HepG2 (cell line): Measurements from ENCODE around the gene POLQ. TPM values are rescaled to one million over a fixed set of nuclear protein-coding genes. Genes with fewer than 3 reads are reported as not detected.

Experiments
- ATAC-seq: fragments of 200-7000 bp; cut with Tn5 transposase; 3 replicates; pipeline ENCODE4 v1.9.1; 2020; ENCODE audit warnings: mild to moderate bottlenecking, moderate library complexity
- BruUV-seq: library from RNA; stranded (reverse); fragments of 400-500 nt; replicated peaks from 2 replicates; lab custom pipeline; 2021; lab: Mats Ljungman, UMichigan
- CTCF ChIA-PET: fragments of 300-600 bp; formaldehyde crosslinking; extraction: SDS; loops from one replicate; lab custom pipeline; 2021; ENCODE audit warnings: low total read pairs, inconsistent platforms, low intra/inter-chr PET ratio; lab: Yijun Ruan, JAX
- POLR2A ChIA-PET: fragments of 350-600 bp; sonication (Branson Sonifier 250); formaldehyde crosslinking; loops from one replicate; lab custom pipeline; 2020; ENCODE audit warnings: antibody characterized with exemption, inconsistent platforms; lab: Yijun Ruan, JAX
- DNase-seq: peaks from one replicate; pipeline ENCODE4 v3.0.0-alpha.2; 2015; ENCODE audit warnings: low spot score
- FAIRE-seq: peaks from 3 replicates; lab custom pipeline; 2011; peaks lifted over from hg19 to GRCh38; lab: Jason Lieb, UNC
- H2AFZ ChIP-seq: one replicate; pipeline ENCODE4 v1.6.1; 2011; ENCODE audit warnings: low read length, inconsistent platforms
- H3K27ac ChIP-seq: fragments of 300-600 bp; 3 replicates; pipeline ENCODE4 v1.8.0; 2011; ENCODE audit warnings: mixed run types, mild to moderate bottlenecking, mixed read lengths, low read length, inconsistent platforms; ENCODE audit not compliant: insufficient read depth; ENCODE audit errors: extremely low read length
- H3K27me3 ChIP-seq, 2 experiments: fragments of 200-600 bp in 1 of 2; 2 replicates in 1 of 2; 3 replicates in 1 of 2; pipeline versions ENCODE4 v1.6.0 to v1.8.0; 2011; ENCODE audit warnings: low read length in 2 of 2, mild to moderate bottlenecking in 2 of 2, moderate library complexity in 2 of 2, inconsistent platforms in 1 of 2; ENCODE audit not compliant: insufficient read depth in 2 of 2, control insufficient read depth in 1 of 2
- H3K36me3 ChIP-seq, 2 experiments: fragments of 200-600 bp in 1 of 2; replicated peaks in 1 of 2; 2 replicates in 1 of 2; 3 replicates in 1 of 2; pipeline versions ENCODE4 v1.5.1 to v1.8.0; 2011; ENCODE audit warnings: low read length in 2 of 2, inconsistent platforms in 1 of 2; ENCODE audit not compliant: insufficient read depth in 2 of 2, control insufficient read depth in 1 of 2
- H3K4me1 ChIP-seq: 2 replicates; pipeline ENCODE4 v1.5.1; 2012; ENCODE audit warnings: low read length, inconsistent platforms; ENCODE audit not compliant: insufficient read depth
- H3K4me2 ChIP-seq: 2 replicates; pipeline ENCODE4 v1.6.0; 2011; ENCODE audit warnings: low read depth, low read length, inconsistent platforms
- H3K4me3 ChIP-seq, 3 experiments: fragments of 200-600 bp in 1 of 3; sonication (generic), shearing (Covaris generic) in 1 of 3; replicated peaks in 1 of 3; 2 replicates each; pipeline ENCODE4 v1.5.1; 2011 to 2016; ENCODE audit warnings: low read length in 3 of 3, inconsistent platforms in 2 of 3, low read depth in 2 of 3, mild to moderate bottlenecking in 2 of 3, control low read depth in 1 of 3, mixed read lengths in 1 of 3; ENCODE audit not compliant: insufficient read depth in 1 of 3
- H3K79me2 ChIP-seq: one replicate; pipeline ENCODE4 v1.6.1; 2011; ENCODE audit warnings: low read length, inconsistent platforms; ENCODE audit not compliant: insufficient read depth
- H3K9ac ChIP-seq: 2 replicates; pipeline ENCODE4 v1.6.0; 2011; ENCODE audit warnings: mild to moderate bottlenecking, low read depth, low read length, inconsistent platforms; ENCODE audit not compliant: insufficient read depth
- H3K9me3 ChIP-seq: 2 replicates; pipeline ENCODE4 v1.5.1; 2012; ENCODE audit warnings: mild to moderate bottlenecking, low read length
- H4K20me1 ChIP-seq: 2 replicates; pipeline ENCODE4 v1.6.0; 2011; ENCODE audit warnings: inconsistent platforms, mild to moderate bottlenecking, low read length, moderate library complexity; ENCODE audit not compliant: insufficient read depth
- GTF2F1 ChIP-seq: fragments of 150-350 bp; IDR thresholded peaks from 2 replicates; pipeline ENCODE4 v1.6.1; 2014; ENCODE audit warnings: low read length
- MAF1 ChIP-seq: sonication (generic); formaldehyde crosslinking; IDR thresholded peaks from 2 replicates; pipeline ENCODE4 v1.5.0; 2020; ENCODE audit warnings: missing genetic modification reagents, borderline replicate concordance
- MED8 ChIP-seq: sonication (generic); formaldehyde crosslinking; IDR thresholded peaks from 2 replicates; pipeline ENCODE4 v1.8.1; 2023; ENCODE audit warnings: mild to moderate bottlenecking, missing genetic modification reagents; ENCODE audit not compliant: insufficient replicate concordance
- MEIS2 ChIP-seq: sonication (generic); formaldehyde crosslinking; IDR thresholded peaks from 2 replicates; pipeline ENCODE4 v1.9.0; 2021; ENCODE audit warnings: mild to moderate bottlenecking, missing genetic modification reagents
- RXRA ChIP-seq: sonication (generic); formaldehyde crosslinking; IDR thresholded peaks from 2 replicates; pipeline ENCODE4 v1.5.1; 2020; ENCODE audit warnings: missing genetic modification reagents
- SMAD1 ChIP-seq: sonication (generic); formaldehyde crosslinking; IDR thresholded peaks from 2 replicates; pipeline ENCODE4 v1.4.0; 2020; ENCODE audit warnings: missing genetic modification reagents, low read depth, mild to moderate bottlenecking, borderline replicate concordance
- SOX6 ChIP-seq, 2 experiments: fragments of 450-650 bp in 1 of 2; sonication (generic) in 1 of 2; formaldehyde crosslinking in 1 of 2; IDR thresholded peaks; 2 replicates each; pipeline versions ENCODE4 v1.4.0 to v1.6.1; 2017 to 2020; ENCODE audit warnings: antibody characterized with exemption in 1 of 2, mild to moderate bottlenecking in 1 of 2, missing genetic modification reagents in 1 of 2
- SRSF1 ChIP-seq: fragments of 200-400 bp; formaldehyde crosslinking; optimal IDR thresholded peaks from 2 replicates; pipeline ENCODE3; 2017; ENCODE audit warnings: mild to moderate bottlenecking, low read depth, low read length, moderate library complexity
- TMF1 ChIP-seq: sonication (generic); formaldehyde crosslinking; IDR thresholded peaks from 2 replicates; pipeline ENCODE4 v1.8.1; 2022; ENCODE audit warnings: low read depth, missing genetic modification reagents
- ZBTB42 ChIP-seq: sonication (generic); formaldehyde crosslinking; IDR thresholded peaks from 2 replicates; pipeline ENCODE4 v1.5.0; 2020; ENCODE audit warnings: mild to moderate bottlenecking, missing genetic modification reagents
- ZNF317 ChIP-seq: sonication (generic); formaldehyde crosslinking; IDR thresholded peaks from 2 replicates; pipeline ENCODE4 v1.5.0; 2020; ENCODE audit warnings: mild to moderate bottlenecking, missing genetic modification reagents
- ZNF430 ChIP-seq: sonication (generic); formaldehyde crosslinking; IDR thresholded peaks from 2 replicates; pipeline ENCODE4 v1.9.0; 2021; ENCODE audit warnings: mild to moderate bottlenecking, missing genetic modification reagents
- WGBS: methylation state at CpG from one replicate; pipeline ENCODE4 v1.1.6; 2017; ENCODE audit warnings: low lambda C conversion rate; 5-methylcytosine and 5-hydroxymethylcytosine counted together
- in situ Hi-C: cut with HindIII; loops from 2 replicates; pipeline ENCODE4 v1.10.0; 2017; ENCODE audit warnings: low pct_unique_long_range_greater_than_20kb; ENCODE audit not compliant: extremely low pct_ligation_motif_present
- intact Hi-C: fragments of 100-400 bp; cut with micrococcal nuclease; formaldehyde crosslinking; loops from one replicate; pipeline ENCODE4 v1.10.0; 2022; ENCODE audit not compliant: unreplicated experiment
- polyA plus RNA-seq, 8 experiments: library from polyadenylated mRNA; depleted of rRNA in 3 of 8; stranded (reverse) in 7 of 8; unstranded in 1 of 8; fragments of >200 nt; fragmentation: Illumina TruSeq in 4 of 8; extraction: Trizol in 4 of 8; gene quantifications; 2 replicates each; pipeline versions ENCODE4 v1.2.1 to v1.2.3, GENCODE V29; 2011 to 2016; ENCODE audit warnings: low read depth in 4 of 8, missing spikeins in 1 of 8, mixed read lengths in 1 of 8; ENCODE audit not compliant: insufficient read depth in 1 of 8
- total RNA-seq, 5 experiments: library from RNA; depleted of rRNA; stranded (reverse); fragments of >200 nt; fragmentation: Illumina TruSeq; extraction: Trizol; gene quantifications; 2 replicates each; pipeline ENCODE4 v1.2.3, GENCODE V29; 2016; ENCODE audit warnings: low read depth in 1 of 5
- TF ChIP-seq, protein P1 (sequence below): sonication (generic); formaldehyde crosslinking; IDR thresholded peaks from 2 replicates; pipeline ENCODE4 v1.4.0; 2020; ENCODE audit warnings: mild to moderate bottlenecking, missing genetic modification reagents
- TF ChIP-seq, protein P2 (sequence below): sonication (generic); formaldehyde crosslinking; conservative IDR thresholded peaks from 2 replicates; pipeline ENCODE4 v1.8.0; 2022; ENCODE audit warnings: missing genetic modification reagents
- TF ChIP-seq, protein P3 (sequence below): IDR thresholded peaks from 2 replicates; pipeline ENCODE4 v1.6.1; 2016
- TF ChIP-seq, protein P4 (sequence below): sonication (generic); formaldehyde crosslinking; IDR thresholded peaks from 2 replicates; pipeline ENCODE4 v1.4.0; 2020; ENCODE audit warnings: mild to moderate bottlenecking, missing genetic modification reagents
- TF ChIP-seq, protein P5 (sequence below): sonication (generic); formaldehyde crosslinking; IDR thresholded peaks from 2 replicates; pipeline ENCODE4 v1.5.1; 2020; ENCODE audit warnings: missing genetic modification reagents, mild to moderate bottlenecking, borderline replicate concordance

POLQ gene
- total and polyA plus RNA-seq, 2 of the 13 experiments (the other 11 are each of a cell fraction or from before 2014, with no cell fraction given) = 2.5 to 18.6 TPM

GRCh38 chr3:121491683-121492320 lies 54.0 kb downstream of the POLQ start (continued):
- TF ChIP-seq MED8 (CRISPR knock-in tag) (no peak), ZBTB42 (no peak), ZNF317 (CRISPR knock-in tag) (no peak), SOX6 (IDR thresholded peaks at IDR 0.05) (no peak), SOX6 (CRISPR knock-in tag; IDR thresholded peaks at IDR 0.05) (no peak), RXRA (CRISPR knock-in tag) (no peak)

DNA sequence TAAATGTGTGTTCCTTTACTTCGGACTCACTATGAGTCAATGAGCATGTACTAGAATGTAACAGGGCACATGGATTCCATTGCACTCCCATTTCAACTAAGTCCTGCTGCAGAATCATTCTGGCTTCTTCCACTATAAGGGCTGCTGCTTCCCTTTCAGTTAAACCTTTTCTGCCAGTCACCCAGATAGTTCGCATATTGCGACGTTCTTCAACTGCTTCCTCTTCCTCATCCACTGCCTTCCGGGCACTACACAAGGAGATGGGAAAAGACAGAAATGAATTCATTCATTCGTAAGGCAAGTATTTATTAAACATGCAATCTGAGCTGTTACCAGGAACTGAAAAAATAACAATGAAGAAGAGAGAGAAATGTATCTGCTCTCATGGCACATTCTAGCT lies 55.6 kb downstream of the POLQ start:
- no peak overlapping the region for H2AFZ ChIP-seq
- intact Hi-C loops = no loop called here
- TF ChIP-seq, protein P1, sequence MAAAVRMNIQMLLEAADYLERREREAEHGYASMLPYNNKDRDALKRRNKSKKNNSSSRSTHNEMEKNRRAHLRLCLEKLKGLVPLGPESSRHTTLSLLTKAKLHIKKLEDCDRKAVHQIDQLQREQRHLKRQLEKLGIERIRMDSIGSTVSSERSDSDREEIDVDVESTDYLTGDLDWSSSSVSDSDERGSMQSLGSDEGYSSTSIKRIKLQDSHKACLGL (CRISPR knock-in tag) = no peak
- TF ChIP-seq MEIS2 (CRISPR knock-in tag) (no peak), SRSF1 (no peak), TMF1 (CRISPR knock-in tag) (no peak), GTF2F1 (no peak), MAF1 (CRISPR knock-in tag) (no peak), ZNF430 (CRISPR knock-in tag) (no peak), SMAD1 (CRISPR knock-in tag) (no peak)
- TF ChIP-seq, protein P2, sequence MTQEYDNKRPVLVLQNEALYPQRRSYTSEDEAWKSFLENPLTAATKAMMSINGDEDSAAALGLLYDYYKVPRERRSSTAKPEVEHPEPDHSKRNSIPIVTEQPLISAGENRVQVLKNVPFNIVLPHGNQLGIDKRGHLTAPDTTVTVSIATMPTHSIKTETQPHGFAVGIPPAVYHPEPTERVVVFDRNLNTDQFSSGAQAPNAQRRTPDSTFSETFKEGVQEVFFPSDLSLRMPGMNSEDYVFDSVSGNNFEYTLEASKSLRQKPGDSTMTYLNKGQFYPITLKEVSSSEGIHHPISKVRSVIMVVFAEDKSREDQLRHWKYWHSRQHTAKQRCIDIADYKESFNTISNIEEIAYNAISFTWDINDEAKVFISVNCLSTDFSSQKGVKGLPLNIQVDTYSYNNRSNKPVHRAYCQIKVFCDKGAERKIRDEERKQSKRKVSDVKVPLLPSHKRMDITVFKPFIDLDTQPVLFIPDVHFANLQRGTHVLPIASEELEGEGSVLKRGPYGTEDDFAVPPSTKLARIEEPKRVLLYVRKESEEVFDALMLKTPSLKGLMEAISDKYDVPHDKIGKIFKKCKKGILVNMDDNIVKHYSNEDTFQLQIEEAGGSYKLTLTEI (CRISPR knock-in tag) = no peak
- TF ChIP-seq, protein P3, sequence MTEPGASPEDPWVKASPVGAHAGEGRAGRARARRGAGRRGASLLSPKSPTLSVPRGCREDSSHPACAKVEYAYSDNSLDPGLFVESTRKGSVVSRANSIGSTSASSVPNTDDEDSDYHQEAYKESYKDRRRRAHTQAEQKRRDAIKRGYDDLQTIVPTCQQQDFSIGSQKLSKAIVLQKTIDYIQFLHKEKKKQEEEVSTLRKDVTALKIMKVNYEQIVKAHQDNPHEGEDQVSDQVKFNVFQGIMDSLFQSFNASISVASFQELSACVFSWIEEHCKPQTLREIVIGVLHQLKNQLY (CRISPR knock-in tag) = no peak
- TF ChIP-seq, protein P4, sequence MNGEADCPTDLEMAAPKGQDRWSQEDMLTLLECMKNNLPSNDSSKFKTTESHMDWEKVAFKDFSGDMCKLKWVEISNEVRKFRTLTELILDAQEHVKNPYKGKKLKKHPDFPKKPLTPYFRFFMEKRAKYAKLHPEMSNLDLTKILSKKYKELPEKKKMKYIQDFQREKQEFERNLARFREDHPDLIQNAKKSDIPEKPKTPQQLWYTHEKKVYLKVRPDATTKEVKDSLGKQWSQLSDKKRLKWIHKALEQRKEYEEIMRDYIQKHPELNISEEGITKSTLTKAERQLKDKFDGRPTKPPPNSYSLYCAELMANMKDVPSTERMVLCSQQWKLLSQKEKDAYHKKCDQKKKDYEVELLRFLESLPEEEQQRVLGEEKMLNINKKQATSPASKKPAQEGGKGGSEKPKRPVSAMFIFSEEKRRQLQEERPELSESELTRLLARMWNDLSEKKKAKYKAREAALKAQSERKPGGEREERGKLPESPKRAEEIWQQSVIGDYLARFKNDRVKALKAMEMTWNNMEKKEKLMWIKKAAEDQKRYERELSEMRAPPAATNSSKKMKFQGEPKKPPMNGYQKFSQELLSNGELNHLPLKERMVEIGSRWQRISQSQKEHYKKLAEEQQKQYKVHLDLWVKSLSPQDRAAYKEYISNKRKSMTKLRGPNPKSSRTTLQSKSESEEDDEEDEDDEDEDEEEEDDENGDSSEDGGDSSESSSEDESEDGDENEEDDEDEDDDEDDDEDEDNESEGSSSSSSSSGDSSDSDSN = no peak
- TF ChIP-seq, protein P5, sequence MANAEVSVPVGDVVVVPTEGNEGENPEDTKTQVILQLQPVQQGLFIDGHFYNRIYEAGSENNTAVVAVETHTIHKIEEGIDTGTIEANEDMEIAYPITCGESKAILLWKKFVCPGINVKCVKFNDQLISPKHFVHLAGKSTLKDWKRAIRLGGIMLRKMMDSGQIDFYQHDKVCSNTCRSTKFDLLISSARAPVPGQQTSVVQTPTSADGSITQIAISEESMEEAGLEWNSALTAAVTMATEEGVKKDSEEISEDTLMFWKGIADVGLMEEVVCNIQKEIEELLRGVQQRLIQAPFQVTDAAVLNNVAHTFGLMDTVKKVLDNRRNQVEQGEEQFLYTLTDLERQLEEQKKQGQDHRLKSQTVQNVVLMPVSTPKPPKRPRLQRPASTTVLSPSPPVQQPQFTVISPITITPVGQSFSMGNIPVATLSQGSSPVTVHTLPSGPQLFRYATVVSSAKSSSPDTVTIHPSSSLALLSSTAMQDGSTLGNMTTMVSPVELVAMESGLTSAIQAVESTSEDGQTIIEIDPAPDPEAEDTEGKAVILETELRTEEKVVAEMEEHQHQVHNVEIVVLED (CRISPR knock-in tag) = no peak

More for the DNA sequence above, 55.6 kb downstream of the POLQ start:
- H3K9ac ChIP-seq = no peak overlapping the region
- H3K27ac ChIP-seq = no peak overlapping the region
- H3K36me3 ChIP-seq = peaks cover 2 to 33% of the 10 kb centered on the region in 2 experiments
- POLR2A ChIA-PET = no interaction called here
- DNase-seq (no peak), FAIRE-seq (no peak), ATAC-seq (no peak)
- no peaks in the 10 kb centered on the region for H4K20me1 ChIP-seq
- CTCF ChIA-PET = no interaction called here
- in situ Hi-C loops = no loop called here
- H3K4me2 ChIP-seq = no peak overlapping the region
- no TSS peak for BruUV-seq
- H3K27me3 ChIP-seq = no peaks in the 10 kb centered on the region
- WGBS = 98% methylated on average over 6 of the region's 6 CpGs
- no peaks in the 10 kb centered on the region for H3K79me2 ChIP-seq
- H3K4me3 ChIP-seq = no peak overlapping the region
- H3K9me3 ChIP-seq = no peaks in the 10 kb centered on the region
- H3K4me1 ChIP-seq = no peaks in the 10 kb centered on the region
